ENCODE measurements around the gene PTGIS.

- TF ChIP-seq NFRKB (IDR thresholded peaks at IDR 0.05) (no peak), TARDBP (IDR thresholded peaks at IDR 0.05) (no peak), ELF4 (IDR thresholded peaks at IDR 0.05) (no peak), L3MBTL2 (conservative IDR thresholded peaks at IDR 0.05) (no peak), FOXM1 (IDR thresholded peaks at IDR 0.05; ENCODE audit: borderline replicate concordance) (no peak), FOXK2 (IDR thresholded peaks at IDR 0.05) (no peak), SUZ12 (IDR thresholded peaks at IDR 0.05) (no peak), ZNF384 (IDR thresholded peaks at IDR 0.05) (no peak), BHLHE40 (IDR thresholded peaks at IDR 0.05; ENCODE audit: borderline replicate concordance) (no peak)
- TF ChIP-seq, protein P1, sequence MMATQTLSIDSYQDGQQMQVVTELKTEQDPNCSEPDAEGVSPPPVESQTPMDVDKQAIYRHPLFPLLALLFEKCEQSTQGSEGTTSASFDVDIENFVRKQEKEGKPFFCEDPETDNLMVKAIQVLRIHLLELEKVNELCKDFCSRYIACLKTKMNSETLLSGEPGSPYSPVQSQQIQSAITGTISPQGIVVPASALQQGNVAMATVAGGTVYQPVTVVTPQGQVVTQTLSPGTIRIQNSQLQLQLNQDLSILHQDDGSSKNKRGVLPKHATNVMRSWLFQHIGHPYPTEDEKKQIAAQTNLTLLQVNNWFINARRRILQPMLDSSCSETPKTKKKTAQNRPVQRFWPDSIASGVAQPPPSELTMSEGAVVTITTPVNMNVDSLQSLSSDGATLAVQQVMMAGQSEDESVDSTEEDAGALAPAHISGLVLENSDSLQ (IDR thresholded peaks at IDR 0.05), result no peak
These were observed 82.4 kb downstream of the PTGIS start for GRCh38 chr20:49485563-49485962.

All from HEK293T (cell line).